Measurements from ENCODE around the gene SAXO1.
"Not testable (repeated sequence)": the region's sequence is repeated elsewhere in the genome, so short reads cannot be mapped to it uniquely, and the experiment has no call there.

SAXO1 gene

GRCh38 chr9:19028835-19029451 is 4.1 kb downstream of the SAXO1 start:
- DNase-seq (ENCODE audit: insufficient read length), result peak; percentile 55
- FAIRE-seq, result peak; percentile 5
- TF ChIP-seq POLR2A (IDR thresholded peaks at IDR 0.05; ENCODE audit: low read depth, low read length), result no peak
- TF ChIP-seq POLR2AphosphoS5 (IDR thresholded peaks at IDR 0.05; ENCODE audit: low read depth, low read length), result no peak
- TF ChIP-seq TAF1 (IDR thresholded peaks at IDR 0.05; ENCODE audit: borderline replicate concordance, low read depth, low read length), result no peak

- TF ChIP-seq TAF1 (IDR thresholded peaks at IDR 0.05; ENCODE audit: borderline replicate concordance, low read depth, low read length), result no peak
- TF ChIP-seq POLR2A (IDR thresholded peaks at IDR 0.05; ENCODE audit: low read depth, low read length), result no peak
- no peak for TF ChIP-seq POLR2AphosphoS5 (IDR thresholded peaks at IDR 0.05; ENCODE audit: low read depth, low read length)
- DNase-seq (ENCODE audit: insufficient read length) (no peak), FAIRE-seq (no peak)
Measured at GRCh38 chr9:19027825-19028224, 5.2 kb downstream of the SAXO1 start.

- FAIRE-seq, result no peak
- no peak for DNase-seq (ENCODE audit: insufficient read length)
- TF ChIP-seq POLR2A (IDR thresholded peaks at IDR 0.05; ENCODE audit: low read depth, low read length) (no peak), TAF1 (IDR thresholded peaks at IDR 0.05; ENCODE audit: borderline replicate concordance, low read depth, low read length) (no peak), POLR2AphosphoS5 (IDR thresholded peaks at IDR 0.05; ENCODE audit: low read depth, low read length) (no peak)
Measured at GRCh38 chr9:19026375-19026774, 6.6 kb downstream of the SAXO1 start.

GRCh38 chr9:19023078-19023477 is 9.9 kb downstream of the SAXO1 start:
- DNase-seq (ENCODE audit: insufficient read length), result no peak
- TF ChIP-seq POLR2AphosphoS5 (IDR thresholded peaks at IDR 0.05; ENCODE audit: low read depth, low read length) (no peak), TAF1 (IDR thresholded peaks at IDR 0.05; ENCODE audit: borderline replicate concordance, low read depth, low read length) (no peak)
- no peak for FAIRE-seq

- DNase-seq (ENCODE audit: insufficient read length), result no peak
- no peak for FAIRE-seq
- no peak for TF ChIP-seq POLR2AphosphoS5 (IDR thresholded peaks at IDR 0.05; ENCODE audit: low read depth, low read length)
- TF ChIP-seq TAF1 (IDR thresholded peaks at IDR 0.05; ENCODE audit: borderline replicate concordance, low read depth, low read length), result no peak
- no peak for TF ChIP-seq POLR2A (IDR thresholded peaks at IDR 0.05; ENCODE audit: low read depth, low read length)
Measured at GRCh38 chr9:19022206-19022605, 10.8 kb downstream of the SAXO1 start.

GRCh38 chr9:19021649-19022048 is 11.4 kb downstream of the SAXO1 start:
- not testable (repeated sequence) for DNase-seq (ENCODE audit: insufficient read length); FAIRE-seq

- no peak for DNase-seq (ENCODE audit: insufficient read length)
- FAIRE-seq, result no peak
- TF ChIP-seq TAF1 (IDR thresholded peaks at IDR 0.05; ENCODE audit: borderline replicate concordance, low read depth, low read length) (no peak), POLR2AphosphoS5 (IDR thresholded peaks at IDR 0.05; ENCODE audit: low read depth, low read length) (no peak), POLR2A (IDR thresholded peaks at IDR 0.05; ENCODE audit: low read depth, low read length) (no peak)
Measured at GRCh38 chr9:19020886-19021455, 12.0 kb downstream of the SAXO1 start.

GRCh38 chr9:19018201-19018600 is 14.8 kb downstream of the SAXO1 start:
- no peak for TF ChIP-seq POLR2AphosphoS5 (IDR thresholded peaks at IDR 0.05; ENCODE audit: low read depth, low read length)
- DNase-seq (ENCODE audit: insufficient read length), result no peak
- no peak for FAIRE-seq

GRCh38 chr9:19009391-19009965 is 23.5 kb downstream of the SAXO1 start:
- no peak for FAIRE-seq
- no peak for TF ChIP-seq TAF1 (IDR thresholded peaks at IDR 0.05; ENCODE audit: borderline replicate concordance, low read depth, low read length)
- TF ChIP-seq POLR2AphosphoS5 (IDR thresholded peaks at IDR 0.05; ENCODE audit: low read depth, low read length), result no peak
- TF ChIP-seq POLR2A (IDR thresholded peaks at IDR 0.05; ENCODE audit: low read depth, low read length), result no peak
- no peak for DNase-seq (ENCODE audit: insufficient read length)

- DNase-seq (ENCODE audit: insufficient read length) (no peak), FAIRE-seq (no peak)
- TF ChIP-seq POLR2A (IDR thresholded peaks at IDR 0.05; ENCODE audit: low read depth, low read length), result no peak
- no peak for TF ChIP-seq POLR2AphosphoS5 (IDR thresholded peaks at IDR 0.05; ENCODE audit: low read depth, low read length)
- TF ChIP-seq TAF1 (IDR thresholded peaks at IDR 0.05; ENCODE audit: borderline replicate concordance, low read depth, low read length), result no peak
Measured at GRCh38 chr9:19000133-19000532, 32.9 kb downstream of the SAXO1 start.

- no peak for FAIRE-seq
Measured at GRCh38 chr9:18999173-18999785, 33.7 kb downstream of the SAXO1 start.

GRCh38 chr9:18997151-18997550 is 35.9 kb downstream of the SAXO1 start:
- FAIRE-seq (no peak), DNase-seq (ENCODE audit: insufficient read length) (no peak)
- no peak for TF ChIP-seq POLR2AphosphoS5 (IDR thresholded peaks at IDR 0.05; ENCODE audit: low read depth, low read length)
- no peak for TF ChIP-seq TAF1 (IDR thresholded peaks at IDR 0.05; ENCODE audit: borderline replicate concordance, low read depth, low read length)
- TF ChIP-seq POLR2A (IDR thresholded peaks at IDR 0.05; ENCODE audit: low read depth, low read length), result no peak

More at GRCh38 chr9:18999173-18999785, 33.7 kb downstream of the SAXO1 start:
- TF ChIP-seq POLR2AphosphoS5 (IDR thresholded peaks at IDR 0.05; ENCODE audit: low read depth, low read length) (no peak), POLR2A (IDR thresholded peaks at IDR 0.05; ENCODE audit: low read depth, low read length) (no peak), TAF1 (IDR thresholded peaks at IDR 0.05; ENCODE audit: borderline replicate concordance, low read depth, low read length) (no peak)
- no peak for DNase-seq (ENCODE audit: insufficient read length)

All from GM12892 (cell line).